Islet of Langerhans (tissue), 1 donor: ENCODE results near the gene PAOX.

Experiments
- FAIRE-seq: peaks from one replicate; lab custom pipeline; 2011; peaks lifted over from hg19 to GRCh38; lab: Jason Lieb, UNC

Gene PAOX

GRCh38 chr10:133388236-133388972 is 9.3 kb downstream of the PAOX start:
- no peak for FAIRE-seq

- no peak for FAIRE-seq
These were observed 10.1 kb downstream of the PAOX start for GRCh38 chr10:133388973-133389818.

GRCh38 chr10:133390597-133391248 is 11.7 kb downstream of the PAOX start:
- FAIRE-seq: no peak

GRCh38 chr10:133391249-133391635 is 12.2 kb downstream of the PAOX start:
- FAIRE-seq: no peak

GRCh38 chr10:133391761-133392518 is 12.9 kb downstream of the PAOX start:
- FAIRE-seq: no peak

- FAIRE-seq: peak; percentile 69
These were observed 14.5 kb downstream of the PAOX start for GRCh38 chr10:133393401-133394063.

GRCh38 chr10:133394064-133394663 is 15.1 kb downstream of the PAOX start, which contains the start of gene MTG1:
Gene MTG1, plus strand, starts transcription at chr10:133394157. Its CDS starts 64 bp downstream, at chr10:133394221.
- no peak for FAIRE-seq

- no peak for FAIRE-seq
These were observed 15.7 kb downstream of the PAOX start for GRCh38 chr10:133394801-133395221.

- FAIRE-seq: no peak
These were observed 17.1 kb downstream of the PAOX start for GRCh38 chr10:133396035-133396624.

- FAIRE-seq: no peak
These were observed 18.9 kb downstream of the PAOX start for GRCh38 chr10:133397938-133398337.

- FAIRE-seq: no peak
These were observed 20.1 kb downstream of the PAOX start for GRCh38 chr10:133399123-133399601.

GRCh38 chr10:133400624-133401424 is 21.8 kb downstream of the PAOX start:
- FAIRE-seq: no peak

GRCh38 chr10:133401500-133401899 is 22.4 kb downstream of the PAOX start:
- no peak for FAIRE-seq

- no peak for FAIRE-seq
These were observed 23.1 kb downstream of the PAOX start for GRCh38 chr10:133401981-133402725.

- FAIRE-seq: no peak
These were observed 24.3 kb downstream of the PAOX start for GRCh38 chr10:133403359-133403758.

GRCh38 chr10:133403784-133404183 is 24.7 kb downstream of the PAOX start:
- no peak for FAIRE-seq

GRCh38 chr10:133405272-133405671 is 26.2 kb downstream of the PAOX start:
- no peak for FAIRE-seq

GRCh38 chr10:133405844-133406527 is 26.9 kb downstream of the PAOX start:
- no peak for FAIRE-seq
